HEK293 (cell line): ENCODE data around the gene KIAA1586.

Experiments used
- BCL11B ChIP-seq: fragments of 450-650 bp; formaldehyde crosslinking; IDR thresholded peaks from 2 replicates; pipeline ENCODE4 v1.5.1; 2016; ENCODE audit warnings: low read depth, missing biosample characterization, missing genetic modification characterization
- GLI2 ChIP-seq: fragments of 450-650 bp; formaldehyde crosslinking; IDR thresholded peaks from 2 replicates; pipeline ENCODE4; 2017; ENCODE audit warnings: missing biosample characterization, missing genetic modification characterization, low read depth, borderline replicate concordance
- GLIS2 ChIP-seq: fragments of 450-650 bp; formaldehyde crosslinking; IDR thresholded peaks from 2 replicates; pipeline ENCODE4 v1.5.1; 2016; ENCODE audit warnings: missing biosample characterization, missing genetic modification characterization
- HOXC10 ChIP-seq: sonication (generic); formaldehyde crosslinking; IDR thresholded peaks from 2 replicates; pipeline ENCODE4 v1.8.1; 2023; ENCODE audit warnings: mild to moderate bottlenecking, missing genetic modification reagents
- KLF10 ChIP-seq: fragments of 450-650 bp; IDR thresholded peaks from 2 replicates; pipeline ENCODE4 v1.5.1; 2018; ENCODE audit warnings: missing biosample characterization, mild to moderate bottlenecking, missing genetic modification characterization
- KLF7 ChIP-seq: fragments of 450-650 bp; formaldehyde crosslinking; IDR thresholded peaks from 2 replicates; pipeline ENCODE4 v1.5.1; 2016; ENCODE audit warnings: missing biosample characterization, missing genetic modification characterization, borderline replicate concordance
- KLF8 ChIP-seq: fragments of 450-650 bp; formaldehyde crosslinking; IDR thresholded peaks from 2 replicates; pipeline ENCODE4 v1.5.1; 2016; ENCODE audit warnings: missing biosample characterization, missing genetic modification characterization
- MZF1 ChIP-seq: fragments of 450-650 bp; formaldehyde crosslinking; IDR thresholded peaks from 2 replicates; pipeline ENCODE4 v1.5.1; 2017; ENCODE audit warnings: missing biosample characterization, missing genetic modification characterization, borderline replicate concordance
- ZBTB10 ChIP-seq: fragments of 450-650 bp; formaldehyde crosslinking; IDR thresholded peaks from 2 replicates; pipeline ENCODE4 v1.5.1; 2016; ENCODE audit warnings: missing biosample characterization, missing genetic modification characterization
- ZFP69B ChIP-seq: fragments of 450-650 bp; formaldehyde crosslinking; IDR thresholded peaks from 2 replicates; pipeline ENCODE4 v1.5.1; 2016; ENCODE audit warnings: missing biosample characterization, missing genetic modification characterization
- ZIC2 ChIP-seq: fragments of 450-650 bp; formaldehyde crosslinking; IDR thresholded peaks from 2 replicates; pipeline ENCODE4 v1.5.1; 2016; ENCODE audit warnings: missing biosample characterization, missing genetic modification characterization
- ZNF16 ChIP-seq: fragments of 450-650 bp; formaldehyde crosslinking; IDR thresholded peaks from 2 replicates; pipeline ENCODE4 v1.5.1; 2016; ENCODE audit warnings: low read depth, missing biosample characterization, missing genetic modification characterization
- ZNF184 ChIP-seq: fragments of 450-650 bp; IDR thresholded peaks from 2 replicates; pipeline ENCODE4 v1.5.1; 2018; ENCODE audit warnings: missing biosample characterization, mild to moderate bottlenecking, missing genetic modification characterization
- ZNF19 ChIP-seq: fragments of 450-650 bp; formaldehyde crosslinking; IDR thresholded peaks from 2 replicates; pipeline ENCODE4; 2016; ENCODE audit warnings: missing biosample characterization, missing genetic modification characterization, low read depth
- ZNF24 ChIP-seq: fragments of 450-650 bp; formaldehyde crosslinking; IDR thresholded peaks from 2 replicates; pipeline ENCODE4 v1.5.1; 2016; ENCODE audit warnings: missing biosample characterization, missing genetic modification characterization
- ZNF280D ChIP-seq: fragments of 450-650 bp; formaldehyde crosslinking; IDR thresholded peaks from 2 replicates; pipeline ENCODE4 v1.5.1; 2016; ENCODE audit warnings: missing biosample characterization, missing genetic modification characterization
- ZNF391 ChIP-seq: fragments of 450-650 bp; formaldehyde crosslinking; IDR thresholded peaks from 2 replicates; pipeline ENCODE4 v1.5.1; 2016; ENCODE audit warnings: low read depth, missing biosample characterization, missing genetic modification characterization, borderline replicate concordance
- ZNF549 ChIP-seq: fragments of 450-650 bp; IDR thresholded peaks from 2 replicates; pipeline ENCODE4 v1.5.1; 2018; ENCODE audit warnings: missing biosample characterization, missing genetic modification characterization, mild to moderate bottlenecking, inconsistent platforms, moderate library complexity
- ZNF555 ChIP-seq: fragments of 450-650 bp; formaldehyde crosslinking; conservative IDR thresholded peaks from 2 replicates; pipeline ENCODE4 v1.5.1; 2017; ENCODE audit warnings: missing biosample characterization, mild to moderate bottlenecking, missing genetic modification characterization, inconsistent platforms
- ZNF580 ChIP-seq: fragments of 450-650 bp; formaldehyde crosslinking; IDR thresholded peaks from 2 replicates; pipeline ENCODE4 v1.5.1; 2016; ENCODE audit warnings: missing biosample characterization, missing genetic modification characterization
- ZNF596 ChIP-seq: fragments of 450-650 bp; IDR thresholded peaks from 2 replicates; pipeline ENCODE4 v1.5.0; 2018; ENCODE audit warnings: missing biosample characterization, mild to moderate bottlenecking, missing genetic modification characterization, moderate library complexity
- ZNF623 ChIP-seq: fragments of 450-650 bp; formaldehyde crosslinking; IDR thresholded peaks from 2 replicates; pipeline ENCODE4 v1.5.1; 2016; ENCODE audit warnings: missing biosample characterization, missing genetic modification characterization
- ZNF629 ChIP-seq: fragments of 450-650 bp; formaldehyde crosslinking; IDR thresholded peaks from 2 replicates; pipeline ENCODE4 v1.5.1; 2017; ENCODE audit warnings: missing biosample characterization, missing genetic modification characterization
- ZNF830 ChIP-seq: fragments of 450-650 bp; IDR thresholded peaks from 2 replicates; pipeline ENCODE4 v1.5.0; 2018; ENCODE audit warnings: missing biosample characterization, missing genetic modification characterization, low read depth, mild to moderate bottlenecking, moderate library complexity
- ZSCAN23 ChIP-seq: fragments of 450-650 bp; formaldehyde crosslinking; IDR thresholded peaks from 2 replicates; pipeline ENCODE4 v1.5.1; 2016; ENCODE audit warnings: missing biosample characterization, missing genetic modification characterization
- ZSCAN30 ChIP-seq: fragments of 450-650 bp; IDR thresholded peaks from 2 replicates; pipeline ENCODE4 v1.5.1; 2018; ENCODE audit warnings: missing biosample characterization, mild to moderate bottlenecking, missing genetic modification characterization, moderate library complexity
- ZSCAN4 ChIP-seq: fragments of 450-650 bp; formaldehyde crosslinking; IDR thresholded peaks from 2 replicates; pipeline ENCODE4 v1.5.1; 2017; ENCODE audit warnings: missing biosample characterization, missing genetic modification characterization
- TF ChIP-seq, protein P1 (sequence below): IDR thresholded peaks from 2 replicates; pipeline ENCODE4 v1.6.1; 2011; ENCODE audit warnings: mild to moderate bottlenecking, low read depth, low read length, borderline replicate concordance
- TF ChIP-seq, protein P2 (sequence below): fragments of 450-650 bp; formaldehyde crosslinking; IDR thresholded peaks from 2 replicates; pipeline ENCODE4 v1.5.1; 2016; ENCODE audit warnings: missing biosample characterization, missing genetic modification characterization

The KIAA1586 gene

DNA sequence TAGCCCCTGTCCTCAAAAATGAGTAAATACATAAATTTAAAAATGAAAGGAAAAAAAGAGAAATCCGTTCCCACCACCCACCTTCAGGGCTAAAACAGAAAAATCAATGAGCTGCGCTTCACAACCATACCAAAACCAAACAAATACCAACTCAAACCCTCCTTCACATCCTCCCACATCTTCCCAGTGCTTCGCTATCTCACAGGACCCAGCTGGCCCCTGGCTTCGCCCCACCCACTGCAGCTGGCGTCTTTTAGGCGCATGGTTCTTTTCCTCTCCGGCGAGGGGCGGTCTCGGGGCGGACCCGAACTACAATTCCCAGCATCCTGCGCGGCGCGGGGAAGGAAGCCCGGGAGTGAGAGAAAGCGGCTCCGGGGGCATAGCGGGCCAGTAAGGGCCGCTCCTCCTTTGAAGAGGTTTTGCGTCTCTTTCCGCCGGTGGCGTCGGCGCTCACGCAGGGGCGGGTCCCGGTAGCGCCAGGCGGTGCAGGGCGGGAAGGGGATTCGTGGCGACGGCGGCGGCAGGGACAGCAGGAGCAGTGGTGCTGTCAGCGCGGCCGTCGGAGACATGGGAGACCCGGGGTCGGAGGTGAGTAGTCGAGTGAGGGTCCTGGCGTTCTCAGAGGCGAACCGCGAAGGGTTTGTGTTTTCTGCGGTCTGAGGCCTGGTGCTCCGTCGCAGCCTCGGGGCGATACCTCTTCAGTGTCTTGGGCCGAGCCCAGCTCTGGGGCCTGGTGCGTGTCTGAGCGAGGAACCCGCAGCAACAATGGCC, 43.4 kb downstream of the KIAA1586 start, which contains the start of gene ZNF451 (continued):
- TF ChIP-seq ZNF580 (tag by site-specific recombination) (0 out of 2 replicates have a peak, but pooled peaks have one; percentile 48), ZNF549 (tag by site-specific recombination) (no peak), ZNF629 (tag by site-specific recombination) (peak; percentile 88), GLI2 (tag by site-specific recombination) (no peak), ZNF184 (tag by site-specific recombination) (no peak), ZNF830 (tag by site-specific recombination) (no peak), ZNF16 (tag by site-specific recombination) (no peak), ZFP69B (tag by site-specific recombination) (peak; percentile 47; the same call in 1 of the 2 replicates), GLIS2 (tag by site-specific recombination) (peak; percentile 78), KLF10 (tag by site-specific recombination) (peak; percentile 83; the same call in 1 of the 2 replicates), HOXC10 (CRISPR knock-in tag) (no peak), KLF8 (tag by site-specific recombination) (peak; percentile 89), ZSCAN4 (no peak), ZSCAN23 (0 out of 2 replicates have a peak, but pooled peaks have one; percentile 11), BCL11B (tag by site-specific recombination) (no peak), ZBTB10 (no peak), ZNF623 (tag by site-specific recombination) (no peak), ZSCAN30 (tag by site-specific recombination) (peak; percentile 82), ZNF555 (tag by site-specific recombination) (no peak), MZF1 (tag by site-specific recombination) (peak; percentile 89), ZNF280D (tag by site-specific recombination) (no peak), KLF7 (tag by site-specific recombination) (peak; percentile 62; the same call in 1 of the 2 replicates), ZIC2 (tag by site-specific recombination) (no peak), ZNF24 (tag by site-specific recombination) (0 out of 2 replicates have a peak, but pooled peaks have one; percentile 38), ZNF19 (tag by site-specific recombination) (no peak), ZNF391 (tag by site-specific recombination) (no peak; the same call in 1 of the 2 replicates), ZNF596 (no peak)
- TF ChIP-seq, protein P1, sequence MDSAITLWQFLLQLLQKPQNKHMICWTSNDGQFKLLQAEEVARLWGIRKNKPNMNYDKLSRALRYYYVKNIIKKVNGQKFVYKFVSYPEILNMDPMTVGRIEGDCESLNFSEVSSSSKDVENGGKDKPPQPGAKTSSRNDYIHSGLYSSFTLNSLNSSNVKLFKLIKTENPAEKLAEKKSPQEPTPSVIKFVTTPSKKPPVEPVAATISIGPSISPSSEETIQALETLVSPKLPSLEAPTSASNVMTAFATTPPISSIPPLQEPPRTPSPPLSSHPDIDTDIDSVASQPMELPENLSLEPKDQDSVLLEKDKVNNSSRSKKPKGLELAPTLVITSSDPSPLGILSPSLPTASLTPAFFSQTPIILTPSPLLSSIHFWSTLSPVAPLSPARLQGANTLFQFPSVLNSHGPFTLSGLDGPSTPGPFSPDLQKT, result no peak
- TF ChIP-seq, protein P2, sequence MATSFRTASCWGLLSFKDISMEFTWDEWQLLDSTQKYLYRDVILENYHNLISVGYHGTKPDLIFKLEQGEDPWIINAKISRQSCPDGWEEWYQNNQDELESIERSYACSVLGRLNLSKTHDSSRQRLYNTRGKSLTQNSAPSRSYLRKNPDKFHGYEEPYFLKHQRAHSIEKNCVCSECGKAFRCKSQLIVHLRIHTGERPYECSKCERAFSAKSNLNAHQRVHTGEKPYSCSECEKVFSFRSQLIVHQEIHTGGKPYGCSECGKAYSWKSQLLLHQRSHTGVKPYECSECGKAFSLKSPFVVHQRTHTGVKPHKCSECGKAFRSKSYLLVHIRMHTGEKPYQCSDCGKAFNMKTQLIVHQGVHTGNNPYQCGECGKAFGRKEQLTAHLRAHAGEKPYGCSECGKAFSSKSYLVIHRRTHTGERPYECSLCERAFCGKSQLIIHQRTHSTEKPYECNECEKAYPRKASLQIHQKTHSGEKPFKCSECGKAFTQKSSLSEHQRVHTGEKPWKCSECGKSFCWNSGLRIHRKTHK, result no peak
